H9 (cell line): ENCODE data around the gene CSF1. TPM values are rescaled to one million over a fixed set of nuclear protein-coding genes. Genes with fewer than 3 reads are reported as not detected.

Experiments
- DNase-seq: peaks from one replicate; pipeline ENCODE4 v3.0.0-alpha.2; 2017
- H2AFZ ChIP-seq: one replicate; pipeline ENCODE4 v1.6.1; 2013; ENCODE audit warnings: mild to moderate bottlenecking, low read length, control low read depth, moderate library complexity
- H2AK5ac ChIP-seq: 2 replicates; pipeline ENCODE4 v1.6.1; 2013; ENCODE audit warnings: low read length, control low read depth, mixed read lengths; ENCODE audit not compliant: insufficient read length
- H2BK120ac ChIP-seq: one replicate; pipeline ENCODE4 v1.6.1; 2013; ENCODE audit warnings: low read depth, mild to moderate bottlenecking, low read length, control low read depth, inconsistent platforms; ENCODE audit not compliant: poor library complexity, severe bottlenecking
- H2BK12ac ChIP-seq: 2 replicates; pipeline ENCODE4 v1.6.1; 2013; ENCODE audit warnings: low read length, control low read depth, mixed read lengths, low read depth; ENCODE audit not compliant: insufficient read length
- H2BK15ac ChIP-seq: 2 replicates; pipeline ENCODE4 v1.6.1; 2013; ENCODE audit warnings: low read depth, low read length, control low read depth
- H2BK20ac ChIP-seq: one replicate; pipeline ENCODE4 v1.6.1; 2013; ENCODE audit warnings: low read depth, mild to moderate bottlenecking, low read length, control low read depth, inconsistent platforms; ENCODE audit not compliant: poor library complexity, severe bottlenecking
- H2BK5ac ChIP-seq: 2 replicates; pipeline ENCODE4 v1.6.1; 2013; ENCODE audit warnings: low read length, control low read depth, mixed read lengths; ENCODE audit not compliant: insufficient read length
- H3K14ac ChIP-seq: 2 replicates; pipeline ENCODE4 v1.6.1; 2013; ENCODE audit warnings: low read length, control low read depth; ENCODE audit not compliant: insufficient read depth
- H3K18ac ChIP-seq: 2 replicates; pipeline ENCODE4 v1.6.1; 2013; ENCODE audit warnings: low read depth, mild to moderate bottlenecking, mixed read lengths, low read length, control low read depth; ENCODE audit not compliant: insufficient read length
- H3K23ac ChIP-seq: 2 replicates; pipeline ENCODE4 v1.6.1; 2013; ENCODE audit warnings: low read length, control low read depth, mixed read lengths, low read depth; ENCODE audit not compliant: insufficient read length
- H3K23me2 ChIP-seq: 2 replicates; pipeline ENCODE4 v1.6.1; 2013; ENCODE audit warnings: low read depth, mild to moderate bottlenecking, mixed read lengths, low read length, control low read depth; ENCODE audit not compliant: insufficient read length, poor library complexity, severe bottlenecking
- H3K27ac ChIP-seq: 2 replicates; pipeline ENCODE4 v1.5.1; 2013; ENCODE audit warnings: low read length, control low read depth, mixed read lengths, low read depth; ENCODE audit not compliant: insufficient read length
- H3K27me3 ChIP-seq: 2 replicates; pipeline ENCODE4 v1.6.1; 2013; ENCODE audit warnings: low read length, control low read depth, inconsistent platforms; ENCODE audit not compliant: insufficient read depth
- H3K4ac ChIP-seq: 2 replicates; pipeline ENCODE4 v1.6.1; 2013; ENCODE audit warnings: low read depth, mild to moderate bottlenecking, control low read depth, inconsistent platforms, low read length, moderate library complexity
- H3K4me1 ChIP-seq: 2 replicates; pipeline ENCODE4 v1.6.1; 2013; ENCODE audit warnings: low read length, control low read depth, inconsistent platforms; ENCODE audit not compliant: insufficient read depth
- H3K4me2 ChIP-seq: 2 replicates; pipeline ENCODE4 v1.6.1; 2013; ENCODE audit warnings: low read length, control low read depth, mixed read lengths; ENCODE audit not compliant: insufficient read length, insufficient read depth
- H3K56ac ChIP-seq: 2 replicates; pipeline ENCODE4 v1.6.1; 2013; ENCODE audit warnings: low read depth, mild to moderate bottlenecking, mixed read lengths, low read length, control low read depth; ENCODE audit not compliant: insufficient read length
- H3K79me1 ChIP-seq: 2 replicates; pipeline ENCODE4 v1.6.1; 2013; ENCODE audit warnings: low read depth, mild to moderate bottlenecking, moderate library complexity, low read length, control low read depth, inconsistent platforms; ENCODE audit not compliant: insufficient read depth, poor library complexity, severe bottlenecking
- H3K79me2 ChIP-seq: 2 replicates; pipeline ENCODE4 v1.6.1; 2013; ENCODE audit warnings: low read length, control low read depth, inconsistent platforms; ENCODE audit not compliant: insufficient read depth
- H3K9ac ChIP-seq: 2 replicates; pipeline ENCODE4 v1.6.1; 2013; ENCODE audit warnings: low read length, control low read depth, mixed read lengths; ENCODE audit not compliant: insufficient read length; ENCODE audit errors: extremely low read depth
- H3K9me3 ChIP-seq: one replicate; pipeline ENCODE4 v1.6.1; 2013; ENCODE audit warnings: low read depth, low read length, inconsistent platforms; ENCODE audit not compliant: control insufficient read depth
- H3T11ph ChIP-seq: one replicate; pipeline ENCODE4 v1.6.1; 2013; ENCODE audit warnings: mild to moderate bottlenecking, low read length, control low read depth, inconsistent platforms
- H4K20me1 ChIP-seq: one replicate; pipeline ENCODE4 v1.6.1; 2013; ENCODE audit not compliant: control insufficient read depth, insufficient read length, insufficient read depth
- H4K5ac ChIP-seq: 2 replicates; pipeline ENCODE4 v1.6.1; 2013; ENCODE audit warnings: low read depth, mild to moderate bottlenecking, mixed read lengths, low read length, control low read depth; ENCODE audit not compliant: insufficient read length
- H4K8ac ChIP-seq: replicated peaks from 2 replicates; pipeline ENCODE4 v1.6.1; 2013; ENCODE audit warnings: low read length, control low read depth, mixed read lengths, low read depth; ENCODE audit not compliant: insufficient read length
- H4K91ac ChIP-seq: 2 replicates; pipeline ENCODE4 v1.6.1; 2013; ENCODE audit warnings: low read depth, mild to moderate bottlenecking, moderate library complexity, mixed read lengths, low read length, control low read depth; ENCODE audit not compliant: insufficient read length
- H3K27ac Mint-ChIP-seq, 3 experiments: 2 replicates in 2 of 3; 3 replicates in 1 of 3; pipeline ENCODE4 v1.8.0; 2020 to 2021; ENCODE audit warnings: mixed read lengths in 3 of 3, mild to moderate bottlenecking in 1 of 3, moderate library complexity in 1 of 3
- H3K27me3 Mint-ChIP-seq: 2 replicates; pipeline ENCODE4 v1.8.0; 2021; ENCODE audit warnings: low read depth, mild to moderate bottlenecking, moderate library complexity, mixed read lengths
- H3K36me3 Mint-ChIP-seq, 3 experiments: 2 replicates in 2 of 3; 3 replicates in 1 of 3; pipeline ENCODE4 v1.8.0; 2020 to 2021; ENCODE audit warnings: low read depth in 3 of 3, mixed read lengths in 3 of 3; ENCODE audit not compliant: insufficient read depth in 1 of 3
- H3K4me1 Mint-ChIP-seq, 2 experiments: 2 replicates each; pipeline ENCODE4 v1.8.0; 2020; ENCODE audit warnings: mixed read lengths in 2 of 2
- H3K4me3 Mint-ChIP-seq, 2 experiments: 2 replicates in 1 of 2; 3 replicates in 1 of 2; pipeline ENCODE4 v1.8.0; 2020 to 2021; ENCODE audit warnings: mild to moderate bottlenecking in 2 of 2, mixed read lengths in 2 of 2, moderate library complexity in 1 of 2
- H3K9me3 Mint-ChIP-seq, 2 experiments: 2 replicates in 1 of 2; 3 replicates in 1 of 2; pipeline ENCODE4 v1.8.0; 2020; ENCODE audit warnings: mild to moderate bottlenecking in 2 of 2, mixed read lengths in 2 of 2, moderate library complexity in 1 of 2
- WGBS: extraction: QIAGEN DNeasy Blood & Tissue Kit; methylation state at CpG from one replicate; pipeline ENCODE4 v1.1.7; 2013; ENCODE audit warnings: missing lambda C conversion rate, low lambda C conversion rate, mixed read lengths; ENCODE audit not compliant: insufficient read length; ENCODE audit errors: extremely low coverage; 5-methylcytosine and 5-hydroxymethylcytosine counted together
- total RNA-seq: library from RNA; stranded (reverse); gene quantifications from 2 replicates; pipeline ENCODE4 v1.2.1, GENCODE V29; 2021
- TF ChIP-seq, protein P1 (sequence below): fragments of 200-600 bp; sonication (generic); conservative IDR thresholded peaks from 3 replicates; pipeline ENCODE4 v1.8.0; 2021; ENCODE audit warnings: antibody characterized with exemption, mild to moderate bottlenecking

The CSF1 gene
- total RNA-seq, 1 experiment from 2014 or later, result 2.3 TPM

DNA sequence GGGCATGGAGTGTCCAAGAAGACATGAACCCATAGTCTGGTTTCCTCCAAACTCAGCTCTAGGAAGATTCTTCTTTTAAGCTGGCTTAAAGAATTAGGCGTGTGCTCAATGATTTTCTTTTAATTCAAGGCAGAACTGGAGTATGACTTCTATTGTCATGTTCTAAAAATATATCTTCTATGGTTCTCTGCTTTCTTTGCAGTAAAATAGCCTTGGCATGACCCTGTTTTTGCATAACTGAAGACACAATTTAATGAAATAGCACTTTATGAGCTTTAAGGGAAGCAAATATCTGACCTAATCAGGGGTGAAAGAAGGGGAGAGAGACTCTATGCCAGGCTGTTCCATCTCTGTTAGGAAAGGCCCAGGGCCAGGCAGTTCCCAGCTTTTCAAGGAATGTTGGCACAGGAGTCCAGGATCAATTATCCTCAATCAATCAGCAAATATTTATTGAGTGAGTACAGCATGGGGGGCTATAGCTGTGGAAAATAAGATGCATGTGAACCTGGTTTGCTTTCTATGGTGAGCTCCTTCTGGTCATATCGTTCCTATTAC is 7.2 kb upstream of the CSF1 start:
- H3K14ac ChIP-seq, result no peak overlapping the region
- no peaks in the 10 kb centered on the region for H3K79me2 ChIP-seq
- no peak overlapping the region for H3K18ac ChIP-seq
- no peak overlapping the region for H3K27ac ChIP-seq
- H3K9me3 ChIP-seq, result no peaks in the 10 kb centered on the region
- Mint-ChIP-seq H3K9me3 (no peaks in the 10 kb centered on the region), H3K4me1 (peaks cover 21 to 24% of the 10 kb centered on the region in 2 experiments), H3K27ac (no peak overlapping the region), H3K27me3 (peaks cover 22% of the 10 kb centered on the region), H3K4me3 (no peak overlapping the region), H3K36me3 (no peaks in the 10 kb centered on the region; a peak in 1 of 7 replicates)
- H3K4me1 ChIP-seq, result no peaks in the 10 kb centered on the region
- TF ChIP-seq, protein P1, sequence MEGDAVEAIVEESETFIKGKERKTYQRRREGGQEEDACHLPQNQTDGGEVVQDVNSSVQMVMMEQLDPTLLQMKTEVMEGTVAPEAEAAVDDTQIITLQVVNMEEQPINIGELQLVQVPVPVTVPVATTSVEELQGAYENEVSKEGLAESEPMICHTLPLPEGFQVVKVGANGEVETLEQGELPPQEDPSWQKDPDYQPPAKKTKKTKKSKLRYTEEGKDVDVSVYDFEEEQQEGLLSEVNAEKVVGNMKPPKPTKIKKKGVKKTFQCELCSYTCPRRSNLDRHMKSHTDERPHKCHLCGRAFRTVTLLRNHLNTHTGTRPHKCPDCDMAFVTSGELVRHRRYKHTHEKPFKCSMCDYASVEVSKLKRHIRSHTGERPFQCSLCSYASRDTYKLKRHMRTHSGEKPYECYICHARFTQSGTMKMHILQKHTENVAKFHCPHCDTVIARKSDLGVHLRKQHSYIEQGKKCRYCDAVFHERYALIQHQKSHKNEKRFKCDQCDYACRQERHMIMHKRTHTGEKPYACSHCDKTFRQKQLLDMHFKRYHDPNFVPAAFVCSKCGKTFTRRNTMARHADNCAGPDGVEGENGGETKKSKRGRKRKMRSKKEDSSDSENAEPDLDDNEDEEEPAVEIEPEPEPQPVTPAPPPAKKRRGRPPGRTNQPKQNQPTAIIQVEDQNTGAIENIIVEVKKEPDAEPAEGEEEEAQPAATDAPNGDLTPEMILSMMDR, result no peak
- no peak overlapping the region for H4K5ac ChIP-seq
- H3K27me3 ChIP-seq, result peaks cover 2% of the 10 kb centered on the region; the same call in 1 of the 2 replicates
- no peaks in the 10 kb centered on the region for H3K23me2 ChIP-seq
- no peak overlapping the region for H2BK15ac ChIP-seq
- no peak for DNase-seq
- no peak overlapping the region for H3K4ac ChIP-seq
- H3K79me1 ChIP-seq, result no peaks in the 10 kb centered on the region
- H3K56ac ChIP-seq, result no peak overlapping the region
- H2BK12ac ChIP-seq, result no peak overlapping the region
- H3K4me2 ChIP-seq, result no peak overlapping the region
- H2AK5ac ChIP-seq, result no peak overlapping the region
- no peak overlapping the region for H2AFZ ChIP-seq
- no CpG with 5 or more reads among the region's 2 CpGs for WGBS
- H3K9ac ChIP-seq, result no peak overlapping the region
- no peak overlapping the region for H4K8ac ChIP-seq
- no peaks in the 10 kb centered on the region for H4K20me1 ChIP-seq
- no peak overlapping the region for H2BK5ac ChIP-seq
- H2BK20ac ChIP-seq, result no peak overlapping the region
- H2BK120ac ChIP-seq, result no peak overlapping the region
- no peak overlapping the region for H4K91ac ChIP-seq
- H3K23ac ChIP-seq, result no peak overlapping the region
- no peak overlapping the region for H3T11ph ChIP-seq
